Articular chondrocyte of knee joint (primary cell): Measurements from ENCODE around the gene NEDD9. TPM values are rescaled to one million over a fixed set of nuclear protein-coding genes. Genes with fewer than 3 reads are reported as not detected.

ENCODE experiments used
- small RNA-seq: library from RNA; depleted of rRNA; stranded (forward); fragments of <200 nt; gene quantifications from one replicate; pipeline ENCODE3, GENCODE V24; 2012
- total RNA-seq: library from RNA; depleted of rRNA; stranded (reverse); fragments of >200 nt; gene quantifications from 2 replicates; pipeline ENCODE4 v1.2.3, GENCODE V29; 2012

NEDD9 gene
- 2.6 and 3.4 TPM in 2 replicates for total RNA-seq

DNA sequence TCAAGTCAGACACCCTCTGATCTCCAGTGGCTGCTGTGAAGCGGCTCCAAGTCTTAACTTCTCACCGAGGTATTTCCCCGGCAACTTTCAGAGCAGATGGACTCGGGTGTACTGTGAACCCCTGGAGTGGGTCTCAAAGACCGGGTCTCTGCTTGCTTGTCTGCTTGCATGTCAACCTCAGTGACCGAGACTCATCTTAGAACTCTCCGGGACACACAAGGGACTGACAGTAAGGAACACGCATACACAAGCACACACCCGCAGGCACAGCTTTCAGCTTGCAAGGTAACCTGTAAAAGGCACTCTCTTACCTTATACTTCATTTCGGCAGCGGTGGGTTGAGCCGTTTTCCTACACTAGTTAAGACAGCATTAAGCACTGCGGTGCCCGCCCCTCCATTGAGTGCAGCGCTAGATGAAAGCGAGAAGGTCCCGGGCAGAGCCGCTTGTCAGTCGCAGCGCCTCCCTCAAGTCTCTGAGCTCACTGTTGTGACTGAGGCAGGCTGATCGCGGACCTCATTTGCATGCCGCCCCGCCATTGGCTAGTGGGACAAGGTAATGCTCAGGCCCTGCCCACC, at the start of gene NEDD9:
Gene NEDD9, minus strand, starts transcription at position 476 of the 577 bp plus-strand sequence. Its CDS starts 153 bp downstream, at position 323.

Small RNA genes lying within 50 kb of the gene (small RNA-seq; reads per million reads assigned to genes)
- not detected for gene AL136139.1

Other genes starting within 250 kb of the NEDD9 start
- gene ELOVL2, start 188.4 kb downstream of the NEDD9 start, total RNA-seq: 0.13 and 0.22 TPM in 2 replicates
- 5.5 and 6.2 TPM in 2 replicates for gene SMIM13, start 138.8 kb downstream of the NEDD9 start, total RNA-seq
- gene ERVFRD-1, start 120.9 kb downstream of the NEDD9 start, total RNA-seq: not detected in 2 replicates